MM.1S (cell line): ENCODE data around the gene PSMD14.
A peak's percentile ranks its signal among the peaks of the same experiment; 100 is the strongest.

Experiments
- DNase-seq: peaks from one replicate; pipeline ENCODE4 v3.0.0-alpha.2; 2015
- H2AFZ ChIP-seq: fragments of 300-600 bp; sonication (generic); 2 replicates; pipeline ENCODE4 v1.6.0; 2016; ENCODE audit warnings: antibody characterized with exemption, low read length
- H3F3A ChIP-seq: fragments of 300-600 bp; sonication (generic); 2 replicates; pipeline ENCODE4 v1.6.1; 2016; ENCODE audit warnings: mild to moderate bottlenecking, antibody characterized with exemption, low read length, moderate library complexity, mixed read lengths; ENCODE audit not compliant: insufficient read depth
- H3K27ac ChIP-seq: fragments of 300-600 bp; sonication (generic); 2 replicates; pipeline ENCODE4 v1.5.1; 2016; ENCODE audit warnings: mild to moderate bottlenecking, low read length
- H3K27me3 ChIP-seq: fragments of 300-600 bp; sonication (generic); replicated peaks from 2 replicates; pipeline ENCODE4 v1.6.0; 2016; ENCODE audit warnings: low read length; ENCODE audit not compliant: insufficient read depth
- H3K36me3 ChIP-seq: fragments of 300-600 bp; sonication (generic); replicated peaks from 2 replicates; pipeline ENCODE4 v1.6.1; 2016; ENCODE audit warnings: mild to moderate bottlenecking, low read length, mixed read lengths; ENCODE audit not compliant: insufficient read depth
- H3K4me1 ChIP-seq: fragments of 300-600 bp; sonication (generic); 2 replicates; pipeline ENCODE4 v1.6.1; 2016; ENCODE audit warnings: low read length, mixed read lengths
- H3K4me2 ChIP-seq: fragments of 300-600 bp; sonication (generic); 2 replicates; pipeline ENCODE4 v1.6.0; 2016; ENCODE audit warnings: low read depth, low read length
- H3K4me3 ChIP-seq: fragments of 300-600 bp; sonication (generic); 2 replicates; pipeline ENCODE4 v1.5.1; 2016; ENCODE audit warnings: low read length, mixed read lengths
- H3K79me2 ChIP-seq: fragments of 300-600 bp; sonication (generic); 2 replicates; pipeline ENCODE4 v1.6.1; 2016; ENCODE audit warnings: mixed run types, low read length, mixed read lengths
- H3K9ac ChIP-seq: fragments of 300-600 bp; sonication (generic); 2 replicates; pipeline ENCODE4 v1.6.1; 2016; ENCODE audit warnings: low read length, mixed read lengths
- H3K9me2 ChIP-seq: fragments of 300-600 bp; sonication (generic); replicated peaks from 2 replicates; pipeline ENCODE4 v1.6.1; 2016; ENCODE audit warnings: mild to moderate bottlenecking, low read length, mixed read lengths; ENCODE audit not compliant: insufficient read depth
- H3K9me3 ChIP-seq: fragments of 300-600 bp; sonication (generic); replicated peaks from 2 replicates; pipeline ENCODE4 v1.6.1; 2016; ENCODE audit warnings: mild to moderate bottlenecking, low read length, mixed read lengths; ENCODE audit not compliant: insufficient read depth
- H4K20me1 ChIP-seq: fragments of 300-600 bp; sonication (generic); 2 replicates; pipeline ENCODE4 v1.6.1; 2016; ENCODE audit warnings: mild to moderate bottlenecking, low read length, moderate library complexity, mixed read lengths; ENCODE audit not compliant: insufficient read depth
- EZH2 ChIP-seq: fragments of 300-600 bp; sonication (generic); optimal IDR thresholded peaks from 2 replicates; pipeline ENCODE3; 2017; ENCODE audit warnings: low read depth, mild to moderate bottlenecking, antibody characterized with exemption, low read length, mixed read lengths
- EZH2phosphoT487 ChIP-seq: fragments of 300-600 bp; sonication (generic); IDR thresholded peaks from 2 replicates; pipeline ENCODE4 v1.6.1; 2018; ENCODE audit warnings: antibody characterized with exemption, low read length
- TF ChIP-seq, protein P1 (sequence below): fragments of 300-600 bp; sonication (generic); IDR thresholded peaks from 2 replicates; pipeline ENCODE4 v1.5.1; 2016; ENCODE audit warnings: antibody characterized with exemption, low read length, mixed read lengths

PSMD14 gene

DNA sequence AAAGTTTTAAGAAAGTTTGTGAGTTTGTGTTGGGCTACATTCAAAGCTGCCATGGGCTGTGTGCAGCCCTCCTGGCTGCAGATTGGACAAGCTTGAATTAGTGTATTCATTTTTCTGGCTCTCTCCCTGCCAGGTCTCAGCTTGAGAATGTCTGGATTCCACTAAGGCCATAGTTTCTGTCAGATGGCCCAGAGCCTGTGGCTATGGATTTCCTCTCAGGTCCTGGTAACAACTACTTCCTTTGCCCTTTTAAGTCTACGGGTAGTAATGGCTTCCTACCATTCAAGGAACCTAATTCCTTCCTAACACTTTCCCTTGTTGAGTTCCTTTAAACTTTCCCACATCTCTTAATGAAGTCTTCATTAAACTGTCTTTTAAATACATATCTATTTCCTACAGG lies 24.3 kb upstream of the PSMD14 start:
- Histone ChIP-seq H3K27ac (no peak overlapping the region), H3K79me2 (no peaks in the 10 kb centered on the region), H4K20me1 (no peaks in the 10 kb centered on the region), H3F3A (no peaks in the 10 kb centered on the region), H2AFZ (no peak overlapping the region), H3K36me3 (no peaks in the 10 kb centered on the region), H3K4me3 (no peak overlapping the region), H3K9ac (no peak overlapping the region), H3K4me2 (no peak overlapping the region), H3K9me2 (no peaks in the 10 kb centered on the region), H3K4me1 (no peaks in the 10 kb centered on the region), H3K9me3 (no peaks in the 10 kb centered on the region), H3K27me3 (no peaks in the 10 kb centered on the region)
- no peak for DNase-seq
- TF ChIP-seq, protein P1, sequence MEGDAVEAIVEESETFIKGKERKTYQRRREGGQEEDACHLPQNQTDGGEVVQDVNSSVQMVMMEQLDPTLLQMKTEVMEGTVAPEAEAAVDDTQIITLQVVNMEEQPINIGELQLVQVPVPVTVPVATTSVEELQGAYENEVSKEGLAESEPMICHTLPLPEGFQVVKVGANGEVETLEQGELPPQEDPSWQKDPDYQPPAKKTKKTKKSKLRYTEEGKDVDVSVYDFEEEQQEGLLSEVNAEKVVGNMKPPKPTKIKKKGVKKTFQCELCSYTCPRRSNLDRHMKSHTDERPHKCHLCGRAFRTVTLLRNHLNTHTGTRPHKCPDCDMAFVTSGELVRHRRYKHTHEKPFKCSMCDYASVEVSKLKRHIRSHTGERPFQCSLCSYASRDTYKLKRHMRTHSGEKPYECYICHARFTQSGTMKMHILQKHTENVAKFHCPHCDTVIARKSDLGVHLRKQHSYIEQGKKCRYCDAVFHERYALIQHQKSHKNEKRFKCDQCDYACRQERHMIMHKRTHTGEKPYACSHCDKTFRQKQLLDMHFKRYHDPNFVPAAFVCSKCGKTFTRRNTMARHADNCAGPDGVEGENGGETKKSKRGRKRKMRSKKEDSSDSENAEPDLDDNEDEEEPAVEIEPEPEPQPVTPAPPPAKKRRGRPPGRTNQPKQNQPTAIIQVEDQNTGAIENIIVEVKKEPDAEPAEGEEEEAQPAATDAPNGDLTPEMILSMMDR: no peak
- TF ChIP-seq EZH2phosphoT487 (no peak), EZH2 (no peak)

DNA sequence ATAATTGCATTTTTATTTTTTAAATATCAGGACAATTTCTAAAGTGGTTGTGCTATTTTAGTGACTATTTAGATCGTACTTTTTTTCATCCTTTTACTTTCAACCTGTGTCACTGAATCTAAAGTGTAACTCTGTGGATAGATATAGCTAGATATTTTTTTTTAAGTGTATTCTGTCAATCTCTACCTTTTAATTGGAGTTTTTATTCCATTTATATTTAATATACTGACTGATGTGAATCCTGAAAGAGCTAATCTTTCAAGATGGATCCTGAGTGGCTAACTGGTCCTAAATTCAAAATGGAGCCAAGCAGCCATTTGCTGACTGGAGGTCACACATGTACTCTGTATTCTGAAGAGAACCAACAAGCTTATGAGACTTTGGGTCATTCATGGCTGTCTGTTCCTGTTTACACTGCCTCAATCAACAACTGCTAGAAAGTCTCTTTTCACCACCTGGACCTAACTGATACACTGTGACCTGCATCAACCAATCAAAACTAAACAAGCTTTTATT lies 4.6 kb upstream of the PSMD14 start:
- no peaks in the 10 kb centered on the region for H3K4me1 ChIP-seq
- no peak overlapping the region for H3K9ac ChIP-seq

DNA sequence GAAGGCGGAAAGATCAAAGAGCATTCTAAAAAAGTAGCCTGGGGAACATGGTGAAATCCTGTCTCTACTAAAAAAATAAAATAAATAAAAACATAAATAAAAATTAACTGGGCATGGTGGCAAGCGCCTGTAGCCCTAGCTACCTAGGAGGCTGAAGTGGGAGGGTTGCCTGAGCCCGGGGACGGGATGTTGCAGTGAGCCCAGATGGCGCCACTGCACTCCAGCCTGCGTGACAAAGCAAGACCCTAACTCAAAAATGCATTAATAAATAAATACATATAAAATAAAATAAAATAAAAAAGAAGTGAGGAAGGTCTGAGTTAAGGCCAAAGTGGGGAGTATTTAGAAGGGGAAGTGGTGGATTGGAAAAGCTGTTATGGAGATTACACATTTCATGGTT lies 1.3 kb upstream of the PSMD14 start:
- Histone ChIP-seq H2AFZ (no peak overlapping the region), H3K27me3 (no peaks in the 10 kb centered on the region), H3K36me3 (no peaks in the 10 kb centered on the region; the same call in 1 of the 2 replicates), H3K9ac (no peak overlapping the region), H3K79me2 (peaks cover 46% of the 10 kb centered on the region), H4K20me1 (no peaks in the 10 kb centered on the region; the same call in 1 of the 2 replicates), H3K4me2 (peak overlapping the region; percentile 65; the same call in 1 of the 2 replicates), H3F3A (peaks cover 11% of the 10 kb centered on the region; the same call in 1 of the 2 replicates), H3K27ac (no peak overlapping the region), H3K9me2 (no peaks in the 10 kb centered on the region), H3K4me1 (0 out of 2 replicates have a peak, but pooled peaks cover 6% of the 10 kb centered on the region), H3K4me3 (no peak overlapping the region), H3K9me3 (no peaks in the 10 kb centered on the region)
- TF ChIP-seq EZH2phosphoT487 (no peak), EZH2 (no peak)
- TF ChIP-seq, protein P1: no peak
- DNase-seq: no peak

More for the DNA sequence above, 4.6 kb upstream of the PSMD14 start:
- H3K27me3 ChIP-seq: no peaks in the 10 kb centered on the region
- no peaks in the 10 kb centered on the region for H4K20me1 ChIP-seq
- H3F3A ChIP-seq: peaks cover 9% of the 10 kb centered on the region; the same call in 1 of the 2 replicates
- no peaks in the 10 kb centered on the region for H3K36me3 ChIP-seq
- peaks cover 13% of the 10 kb centered on the region for H3K79me2 ChIP-seq
- TF ChIP-seq EZH2: no peak
- TF ChIP-seq, protein P1: no peak
- TF ChIP-seq EZH2phosphoT487: no peak
- no peak overlapping the region for H3K4me3 ChIP-seq
- H3K27ac ChIP-seq: no peak overlapping the region
- no peak for DNase-seq
- no peak overlapping the region for H2AFZ ChIP-seq
- no peaks in the 10 kb centered on the region for H3K9me2 ChIP-seq
- no peak overlapping the region for H3K4me2 ChIP-seq
- H3K9me3 ChIP-seq: no peaks in the 10 kb centered on the region
